Measurements from ENCODE around the gene ANO7. TPM values are rescaled to one million over a fixed set of nuclear protein-coding genes. Genes with fewer than 3 reads are reported as not detected.
"Not testable (repeated sequence)": the region's sequence is repeated elsewhere in the genome, so short reads cannot be mapped to it uniquely, and the experiment has no call there.

ANO7 gene
- total RNA-seq, 3 donors from 2014 or later (not counting 1 experiment from before 2014, with no cell fraction given) = 0.97 to 1.4 (median 1.1) TPM

- no peaks in the 10 kb centered on the region for H3K4me1 ChIP-seq (ENCODE audit: control insufficient read depth, insufficient read depth, low read length)
- no peaks in the 10 kb centered on the region for H3K36me3 Mint-ChIP-seq
- no peak overlapping the region for H3K4me3 Mint-ChIP-seq
- TF ChIP-seq, protein P1, sequence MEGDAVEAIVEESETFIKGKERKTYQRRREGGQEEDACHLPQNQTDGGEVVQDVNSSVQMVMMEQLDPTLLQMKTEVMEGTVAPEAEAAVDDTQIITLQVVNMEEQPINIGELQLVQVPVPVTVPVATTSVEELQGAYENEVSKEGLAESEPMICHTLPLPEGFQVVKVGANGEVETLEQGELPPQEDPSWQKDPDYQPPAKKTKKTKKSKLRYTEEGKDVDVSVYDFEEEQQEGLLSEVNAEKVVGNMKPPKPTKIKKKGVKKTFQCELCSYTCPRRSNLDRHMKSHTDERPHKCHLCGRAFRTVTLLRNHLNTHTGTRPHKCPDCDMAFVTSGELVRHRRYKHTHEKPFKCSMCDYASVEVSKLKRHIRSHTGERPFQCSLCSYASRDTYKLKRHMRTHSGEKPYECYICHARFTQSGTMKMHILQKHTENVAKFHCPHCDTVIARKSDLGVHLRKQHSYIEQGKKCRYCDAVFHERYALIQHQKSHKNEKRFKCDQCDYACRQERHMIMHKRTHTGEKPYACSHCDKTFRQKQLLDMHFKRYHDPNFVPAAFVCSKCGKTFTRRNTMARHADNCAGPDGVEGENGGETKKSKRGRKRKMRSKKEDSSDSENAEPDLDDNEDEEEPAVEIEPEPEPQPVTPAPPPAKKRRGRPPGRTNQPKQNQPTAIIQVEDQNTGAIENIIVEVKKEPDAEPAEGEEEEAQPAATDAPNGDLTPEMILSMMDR (IDR thresholded peaks at IDR 0.05) = no peak
- intact Hi-C loops (cut with micrococcal nuclease) = no loop called here
- DNase-seq = no peak
- no peaks in the 10 kb centered on the region for H3K4me1 Mint-ChIP-seq
- ATAC-seq = no peak
- H3K27ac Mint-ChIP-seq = no peak overlapping the region
- no peaks in the 10 kb centered on the region for H3K9me3 ChIP-seq (ENCODE audit: control insufficient read depth, insufficient read depth, low read length)
- H3K27me3 Mint-ChIP-seq (ENCODE audit: low read depth in 2 of 2) = no peaks in the 10 kb centered on the region
- 84% methylated on average over 9 of the region's 9 CpGs for WGBS (ENCODE audit: insufficient coverage)
- no peak overlapping the region for H3K27ac ChIP-seq (ENCODE audit: low read length)
- no peaks in the 10 kb centered on the region for H3K9me3 Mint-ChIP-seq
- H3K4me3 ChIP-seq (ENCODE audit: low read length) = no peak overlapping the region
- H3K36me3 ChIP-seq (ENCODE audit: control insufficient read depth, insufficient read depth, low read length) = no peaks in the 10 kb centered on the region
- H3K27me3 ChIP-seq (ENCODE audit: control insufficient read depth, insufficient read depth, low read length) = no peaks in the 10 kb centered on the region
These were observed 6.3 kb downstream of the ANO7 start for GRCh38 chr2:241194811-241195210.

- DNase-seq (no peak), ATAC-seq (no peak)
- Mint-ChIP-seq H3K4me3 (no peak overlapping the region), H3K36me3 (no peaks in the 10 kb centered on the region), H3K4me1 (no peaks in the 10 kb centered on the region), H3K9me3 (no peaks in the 10 kb centered on the region), H3K27ac (no peak overlapping the region), H3K27me3 (ENCODE audit: low read depth in 2 of 2) (no peaks in the 10 kb centered on the region)
- no peaks in the 10 kb centered on the region for H3K9me3 ChIP-seq (ENCODE audit: control insufficient read depth, insufficient read depth, low read length)
- no peaks in the 10 kb centered on the region for H3K4me1 ChIP-seq (ENCODE audit: control insufficient read depth, insufficient read depth, low read length)
- intact Hi-C loops (cut with micrococcal nuclease) = no loop called here
- no peaks in the 10 kb centered on the region for H3K36me3 ChIP-seq (ENCODE audit: control insufficient read depth, insufficient read depth, low read length)
- WGBS (ENCODE audit: insufficient coverage) = 91% methylated on average over 18 of the region's 18 CpGs
- no peak overlapping the region for H3K4me3 ChIP-seq (ENCODE audit: low read length)
- H3K27ac ChIP-seq (ENCODE audit: low read length) = no peak overlapping the region
- no peaks in the 10 kb centered on the region for H3K27me3 ChIP-seq (ENCODE audit: control insufficient read depth, insufficient read depth, low read length)
- TF ChIP-seq, protein P1 (IDR thresholded peaks at IDR 0.05) = no peak
These were observed 7.1 kb downstream of the ANO7 start for GRCh38 chr2:241195506-241196130.

- intact Hi-C loops (cut with micrococcal nuclease); DNase-seq; ATAC-seq; H3K27ac ChIP-seq (ENCODE audit: low read length); H3K4me3 Mint-ChIP-seq; H3K9me3 ChIP-seq (ENCODE audit: control insufficient read depth, insufficient read depth, low read length); H3K4me1 Mint-ChIP-seq; H3K4me1 ChIP-seq (ENCODE audit: control insufficient read depth, insufficient read depth, low read length); H3K27me3 Mint-ChIP-seq (ENCODE audit: low read depth in 2 of 2); H3K27me3 ChIP-seq (ENCODE audit: control insufficient read depth, insufficient read depth, low read length); H3K4me3 ChIP-seq (ENCODE audit: low read length); H3K27ac Mint-ChIP-seq; H3K9me3 Mint-ChIP-seq; H3K36me3 Mint-ChIP-seq; H3K36me3 ChIP-seq (ENCODE audit: control insufficient read depth, insufficient read depth, low read length): not testable (repeated sequence)
- WGBS (ENCODE audit: insufficient coverage) = 95% methylated on average over 14 of the region's 14 CpGs
These were observed 8.8 kb downstream of the ANO7 start for GRCh38 chr2:241197246-241197645.

DNA sequence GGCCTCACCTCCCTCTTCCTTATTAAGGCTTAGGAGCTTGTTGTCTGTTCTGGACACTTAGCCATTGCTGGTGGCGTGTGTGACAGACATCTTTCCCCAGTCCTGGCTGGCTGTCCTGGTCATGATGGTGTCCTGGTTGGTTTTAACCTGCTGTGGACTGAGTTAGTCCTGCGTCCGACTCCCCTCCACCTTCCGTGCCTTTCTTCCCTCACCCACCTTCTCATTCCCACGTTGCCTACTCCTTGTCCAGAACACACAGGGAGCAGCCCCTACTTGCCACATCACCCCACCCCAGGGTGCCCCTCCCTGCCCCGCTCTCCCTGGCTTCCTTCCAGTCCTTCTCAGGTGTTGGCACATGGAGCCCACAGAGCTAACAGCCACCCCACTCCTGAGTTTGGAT lies 9.5 kb downstream of the ANO7 start:
- H3K27ac ChIP-seq (ENCODE audit: low read length) = no peak overlapping the region
- H3K27me3 Mint-ChIP-seq (ENCODE audit: low read depth in 2 of 2) = no peaks in the 10 kb centered on the region
- H3K27me3 ChIP-seq (ENCODE audit: control insufficient read depth, insufficient read depth, low read length) = no peaks in the 10 kb centered on the region
- intact Hi-C loops (cut with micrococcal nuclease) = no loop called here
- no peaks in the 10 kb centered on the region for H3K4me1 Mint-ChIP-seq
- no peaks in the 10 kb centered on the region for H3K9me3 ChIP-seq (ENCODE audit: control insufficient read depth, insufficient read depth, low read length)
- H3K4me1 ChIP-seq (ENCODE audit: control insufficient read depth, insufficient read depth, low read length) = no peaks in the 10 kb centered on the region
- TF ChIP-seq, protein P1 (IDR thresholded peaks at IDR 0.05) = no peak
- H3K36me3 ChIP-seq (ENCODE audit: control insufficient read depth, insufficient read depth, low read length) = no peaks in the 10 kb centered on the region
- H3K9me3 Mint-ChIP-seq = no peaks in the 10 kb centered on the region
- DNase-seq (no peak), ATAC-seq (no peak)
- H3K4me3 ChIP-seq (ENCODE audit: low read length) = no peak overlapping the region
- no peak overlapping the region for H3K27ac Mint-ChIP-seq
- H3K4me3 Mint-ChIP-seq = no peak overlapping the region
- 82% methylated on average over 6 of the region's 6 CpGs for WGBS (ENCODE audit: insufficient coverage)
- H3K36me3 Mint-ChIP-seq = no peaks in the 10 kb centered on the region
